HepG2 (cell line): ENCODE measurements around the gene AUNIP. TPM values are rescaled to one million over a fixed set of nuclear protein-coding genes. Genes with fewer than 3 reads are reported as not detected.

Experiments
- CBX5 ChIP-seq: sonication (generic); formaldehyde crosslinking; IDR thresholded peaks from 2 replicates; pipeline ENCODE4 v1.4.0; 2020; ENCODE audit warnings: missing genetic modification reagents, borderline replicate concordance
- DR1 ChIP-seq: sonication (generic); formaldehyde crosslinking; IDR thresholded peaks from 2 replicates; pipeline ENCODE4 v1.8.0; 2021; ENCODE audit warnings: mild to moderate bottlenecking, missing genetic modification reagents, inconsistent platforms
- MTA1 ChIP-seq: sonication (generic); formaldehyde crosslinking; IDR thresholded peaks from 2 replicates; pipeline ENCODE4 v1.4.0; 2020; ENCODE audit warnings: missing genetic modification reagents, mild to moderate bottlenecking, borderline replicate concordance
- NFKB2 ChIP-seq: sonication (generic); formaldehyde crosslinking; IDR thresholded peaks from 2 replicates; pipeline ENCODE4 v1.4.0; 2020; ENCODE audit warnings: missing genetic modification reagents, borderline replicate concordance
- SMAD1 ChIP-seq: sonication (generic); formaldehyde crosslinking; IDR thresholded peaks from 2 replicates; pipeline ENCODE4 v1.4.0; 2020; ENCODE audit warnings: missing genetic modification reagents, low read depth, mild to moderate bottlenecking, borderline replicate concordance
- SRSF1 ChIP-seq: fragments of 200-400 bp; formaldehyde crosslinking; optimal IDR thresholded peaks from 2 replicates; pipeline ENCODE3; 2017; ENCODE audit warnings: mild to moderate bottlenecking, low read depth, low read length, moderate library complexity
- ZFP1 ChIP-seq: IDR thresholded peaks from 2 replicates; pipeline ENCODE4 v1.6.1; 2016
- ZNF292 ChIP-seq: sonication (generic); formaldehyde crosslinking; IDR thresholded peaks from 2 replicates; pipeline ENCODE4 v1.8.1; 2022; ENCODE audit warnings: mild to moderate bottlenecking, low read depth, missing genetic modification reagents, borderline replicate concordance
- ZNF33A ChIP-seq: sonication (generic); formaldehyde crosslinking; IDR thresholded peaks from 2 replicates; pipeline ENCODE4 v1.5.1; 2020; ENCODE audit warnings: missing genetic modification reagents, mild to moderate bottlenecking, moderate library complexity, borderline replicate concordance
- ZNF501 ChIP-seq: sonication (generic); formaldehyde crosslinking; IDR thresholded peaks from 2 replicates; pipeline ENCODE4 v1.5.1; 2020; ENCODE audit warnings: mild to moderate bottlenecking, moderate library complexity, missing genetic modification reagents
- ZSCAN31 ChIP-seq: sonication (generic); formaldehyde crosslinking; IDR thresholded peaks from 2 replicates; pipeline ENCODE4 v1.5.0; 2020; ENCODE audit warnings: low read depth, mild to moderate bottlenecking, missing genetic modification reagents
- polyA plus RNA-seq, 8 experiments: library from polyadenylated mRNA; depleted of rRNA in 3 of 8; stranded (reverse) in 7 of 8; unstranded in 1 of 8; fragments of >200 nt; fragmentation: Illumina TruSeq in 4 of 8; extraction: Trizol in 4 of 8; gene quantifications; 2 replicates each; pipeline versions ENCODE4 v1.2.1 to v1.2.3, GENCODE V29; 2011 to 2016; ENCODE audit warnings: low read depth in 4 of 8, missing spikeins in 1 of 8, mixed read lengths in 1 of 8; ENCODE audit not compliant: insufficient read depth in 1 of 8
- total RNA-seq, 5 experiments: library from RNA; depleted of rRNA; stranded (reverse); fragments of >200 nt; fragmentation: Illumina TruSeq; extraction: Trizol; gene quantifications; 2 replicates each; pipeline ENCODE4 v1.2.3, GENCODE V29; 2016; ENCODE audit warnings: low read depth in 1 of 5
- TF ChIP-seq, protein P1 (sequence below): sonication (generic); formaldehyde crosslinking; IDR thresholded peaks from 2 replicates; pipeline ENCODE4 v1.4.0; 2020; ENCODE audit warnings: mild to moderate bottlenecking, missing genetic modification reagents
- TF ChIP-seq, protein P2 (sequence below): sonication (generic); formaldehyde crosslinking; IDR thresholded peaks from 2 replicates; pipeline ENCODE4 v1.4.0; 2020; ENCODE audit warnings: missing genetic modification reagents
- TF ChIP-seq, protein P3 (sequence below): IDR thresholded peaks from 2 replicates; pipeline ENCODE4 v1.6.1; 2018; ENCODE audit warnings: missing genetic modification reagents, mild to moderate bottlenecking, missing compliant biosample characterization
- TF ChIP-seq, protein P4 (sequence below): sonication (generic); IDR thresholded peaks from 2 replicates; pipeline ENCODE4 v1.6.1; 2016; ENCODE audit warnings: low read depth, borderline replicate concordance
- TF ChIP-seq, protein P5 (sequence below): sonication (generic); formaldehyde crosslinking; IDR thresholded peaks from 2 replicates; pipeline ENCODE4 v1.8.1; 2023; ENCODE audit warnings: mild to moderate bottlenecking, missing genetic modification reagents

AUNIP gene
- total and polyA plus RNA-seq, 2 of the 13 experiments (the other 11 are each of a cell fraction or from before 2014, with no cell fraction given), result 3.8 to 12.3 TPM

DNA sequence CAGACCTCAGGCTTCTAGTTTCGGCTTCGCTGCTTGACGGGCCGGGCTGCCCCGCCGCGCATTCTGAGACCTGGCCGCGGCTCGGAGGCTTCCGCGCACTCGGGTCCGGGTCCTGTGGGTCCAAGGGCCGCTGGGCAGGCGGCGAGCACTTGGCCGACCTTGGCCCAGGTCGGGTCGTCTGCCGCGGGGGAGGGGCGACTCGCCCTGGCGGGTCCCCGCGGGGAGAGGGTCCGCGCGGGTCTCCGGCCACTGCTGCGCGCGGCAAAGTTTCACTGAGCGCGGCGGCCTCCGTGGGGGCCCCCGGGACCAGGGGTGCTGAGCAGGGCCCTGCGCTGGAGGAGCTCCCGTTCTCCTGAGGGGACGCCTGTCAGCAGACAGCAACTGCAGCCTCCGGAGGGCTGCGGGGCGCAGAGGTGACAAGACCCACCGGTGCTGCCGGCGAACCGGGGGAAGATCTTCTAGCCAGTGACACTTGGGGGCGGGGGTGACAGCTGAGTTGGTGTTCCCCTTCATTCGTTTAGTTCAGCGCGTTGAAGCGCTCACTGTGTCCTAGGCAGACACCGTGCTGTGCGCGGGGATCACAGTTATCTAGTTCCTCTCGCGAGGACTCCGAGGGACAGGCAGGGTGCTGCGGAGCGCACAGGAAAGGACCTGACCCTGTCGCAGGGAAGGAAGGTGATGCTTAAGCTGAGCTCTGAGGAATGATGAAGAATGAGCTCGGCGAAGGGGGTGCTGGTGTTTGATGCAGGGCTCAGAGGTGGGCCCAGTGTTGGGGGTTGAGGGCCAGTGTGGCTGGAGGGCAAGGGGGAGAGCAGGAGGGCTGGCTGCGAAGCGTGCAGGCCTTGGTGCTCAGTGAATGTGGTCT, 38.8 kb downstream of the AUNIP start (continued):
- TF ChIP-seq, protein P1, sequence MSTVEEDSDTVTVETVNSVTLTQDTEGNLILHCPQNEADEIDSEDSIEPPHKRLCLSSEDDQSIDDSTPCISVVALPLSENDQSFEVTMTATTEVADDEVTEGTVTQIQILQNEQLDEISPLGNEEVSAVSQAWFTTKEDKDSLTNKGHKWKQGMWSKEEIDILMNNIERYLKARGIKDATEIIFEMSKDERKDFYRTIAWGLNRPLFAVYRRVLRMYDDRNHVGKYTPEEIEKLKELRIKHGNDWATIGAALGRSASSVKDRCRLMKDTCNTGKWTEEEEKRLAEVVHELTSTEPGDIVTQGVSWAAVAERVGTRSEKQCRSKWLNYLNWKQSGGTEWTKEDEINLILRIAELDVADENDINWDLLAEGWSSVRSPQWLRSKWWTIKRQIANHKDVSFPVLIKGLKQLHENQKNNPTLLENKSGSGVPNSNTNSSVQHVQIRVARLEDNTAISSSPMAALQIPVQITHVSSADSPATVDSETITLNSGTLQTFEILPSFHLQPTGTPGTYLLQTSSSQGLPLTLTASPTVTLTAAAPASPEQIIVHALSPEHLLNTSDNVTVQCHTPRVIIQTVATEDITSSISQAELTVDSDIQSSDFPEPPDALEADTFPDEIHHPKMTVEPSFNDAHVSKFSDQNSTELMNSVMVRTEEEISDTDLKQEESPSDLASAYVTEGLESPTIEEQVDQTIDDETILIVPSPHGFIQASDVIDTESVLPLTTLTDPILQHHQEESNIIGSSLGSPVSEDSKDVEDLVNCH, result no peak
- TF ChIP-seq NFKB2 (no peak), ZNF501 (peak; percentile 68; the same call in 1 of the 2 replicates), ZNF292 (CRISPR knock-in tag) (0 out of 2 replicates have a peak, but pooled peaks have one; percentile 20), MTA1 (no peak), SMAD1 (CRISPR knock-in tag) (no peak), CBX5 (CRISPR knock-in tag) (no peak), ZFP1 (CRISPR knock-in tag) (no peak), ZSCAN31 (CRISPR knock-in tag) (0 out of 2 replicates have a peak, but pooled peaks have one; percentile 28), SRSF1 (no peak), ZNF33A (0 out of 2 replicates have a peak, but pooled peaks have one; percentile 8), DR1 (CRISPR knock-in tag) (no peak; the same call in 1 of the 2 replicates)
- TF ChIP-seq, protein P2, sequence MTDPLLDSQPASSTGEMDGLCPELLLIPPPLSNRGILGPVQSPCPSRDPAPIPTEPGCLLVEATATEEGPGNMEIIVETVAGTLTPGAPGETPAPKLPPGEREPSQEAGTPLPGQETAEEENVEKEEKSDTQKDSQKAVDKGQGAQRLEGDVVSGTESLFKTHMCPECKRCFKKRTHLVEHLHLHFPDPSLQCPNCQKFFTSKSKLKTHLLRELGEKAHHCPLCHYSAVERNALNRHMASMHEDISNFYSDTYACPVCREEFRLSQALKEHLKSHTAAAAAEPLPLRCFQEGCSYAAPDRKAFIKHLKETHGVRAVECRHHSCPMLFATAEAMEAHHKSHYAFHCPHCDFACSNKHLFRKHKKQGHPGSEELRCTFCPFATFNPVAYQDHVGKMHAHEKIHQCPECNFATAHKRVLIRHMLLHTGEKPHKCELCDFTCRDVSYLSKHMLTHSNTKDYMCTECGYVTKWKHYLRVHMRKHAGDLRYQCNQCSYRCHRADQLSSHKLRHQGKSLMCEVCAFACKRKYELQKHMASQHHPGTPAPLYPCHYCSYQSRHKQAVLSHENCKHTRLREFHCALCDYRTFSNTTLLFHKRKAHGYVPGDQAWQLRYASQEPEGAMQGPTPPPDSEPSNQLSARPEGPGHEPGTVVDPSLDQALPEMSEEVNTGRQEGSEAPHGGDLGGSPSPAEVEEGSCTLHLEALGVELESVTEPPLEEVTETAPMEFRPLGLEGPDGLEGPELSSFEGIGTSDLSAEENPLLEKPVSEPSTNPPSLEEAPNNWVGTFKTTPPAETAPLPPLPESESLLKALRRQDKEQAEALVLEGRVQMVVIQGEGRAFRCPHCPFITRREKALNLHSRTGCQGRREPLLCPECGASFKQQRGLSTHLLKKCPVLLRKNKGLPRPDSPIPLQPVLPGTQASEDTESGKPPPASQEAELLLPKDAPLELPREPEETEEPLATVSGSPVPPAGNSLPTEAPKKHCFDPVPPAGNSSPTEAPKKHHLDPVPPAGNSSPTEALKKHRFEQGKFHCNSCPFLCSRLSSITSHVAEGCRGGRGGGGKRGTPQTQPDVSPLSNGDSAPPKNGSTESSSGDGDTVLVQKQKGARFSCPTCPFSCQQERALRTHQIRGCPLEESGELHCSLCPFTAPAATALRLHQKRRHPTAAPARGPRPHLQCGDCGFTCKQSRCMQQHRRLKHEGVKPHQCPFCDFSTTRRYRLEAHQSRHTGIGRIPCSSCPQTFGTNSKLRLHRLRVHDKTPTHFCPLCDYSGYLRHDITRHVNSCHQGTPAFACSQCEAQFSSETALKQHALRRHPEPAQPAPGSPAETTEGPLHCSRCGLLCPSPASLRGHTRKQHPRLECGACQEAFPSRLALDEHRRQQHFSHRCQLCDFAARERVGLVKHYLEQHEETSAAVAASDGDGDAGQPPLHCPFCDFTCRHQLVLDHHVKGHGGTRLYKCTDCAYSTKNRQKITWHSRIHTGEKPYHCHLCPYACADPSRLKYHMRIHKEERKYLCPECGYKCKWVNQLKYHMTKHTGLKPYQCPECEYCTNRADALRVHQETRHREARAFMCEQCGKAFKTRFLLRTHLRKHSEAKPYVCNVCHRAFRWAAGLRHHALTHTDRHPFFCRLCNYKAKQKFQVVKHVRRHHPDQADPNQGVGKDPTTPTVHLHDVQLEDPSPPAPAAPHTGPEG, result no peak
- TF ChIP-seq, protein P3, sequence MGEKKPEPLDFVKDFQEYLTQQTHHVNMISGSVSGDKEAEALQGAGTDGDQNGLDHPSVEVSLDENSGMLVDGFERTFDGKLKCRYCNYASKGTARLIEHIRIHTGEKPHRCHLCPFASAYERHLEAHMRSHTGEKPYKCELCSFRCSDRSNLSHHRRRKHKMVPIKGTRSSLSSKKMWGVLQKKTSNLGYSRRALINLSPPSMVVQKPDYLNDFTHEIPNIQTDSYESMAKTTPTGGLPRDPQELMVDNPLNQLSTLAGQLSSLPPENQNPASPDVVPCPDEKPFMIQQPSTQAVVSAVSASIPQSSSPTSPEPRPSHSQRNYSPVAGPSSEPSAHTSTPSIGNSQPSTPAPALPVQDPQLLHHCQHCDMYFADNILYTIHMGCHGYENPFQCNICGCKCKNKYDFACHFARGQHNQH (CRISPR knock-in tag), result no peak
- TF ChIP-seq, protein P4, sequence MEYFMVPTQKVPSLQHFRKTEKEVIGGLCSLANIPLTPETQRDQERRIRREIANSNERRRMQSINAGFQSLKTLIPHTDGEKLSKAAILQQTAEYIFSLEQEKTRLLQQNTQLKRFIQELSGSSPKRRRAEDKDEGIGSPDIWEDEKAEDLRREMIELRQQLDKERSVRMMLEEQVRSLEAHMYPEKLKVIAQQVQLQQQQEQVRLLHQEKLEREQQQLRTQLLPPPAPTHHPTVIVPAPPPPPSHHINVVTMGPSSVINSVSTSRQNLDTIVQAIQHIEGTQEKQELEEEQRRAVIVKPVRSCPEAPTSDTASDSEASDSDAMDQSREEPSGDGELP, result no peak
- TF ChIP-seq, protein P5, sequence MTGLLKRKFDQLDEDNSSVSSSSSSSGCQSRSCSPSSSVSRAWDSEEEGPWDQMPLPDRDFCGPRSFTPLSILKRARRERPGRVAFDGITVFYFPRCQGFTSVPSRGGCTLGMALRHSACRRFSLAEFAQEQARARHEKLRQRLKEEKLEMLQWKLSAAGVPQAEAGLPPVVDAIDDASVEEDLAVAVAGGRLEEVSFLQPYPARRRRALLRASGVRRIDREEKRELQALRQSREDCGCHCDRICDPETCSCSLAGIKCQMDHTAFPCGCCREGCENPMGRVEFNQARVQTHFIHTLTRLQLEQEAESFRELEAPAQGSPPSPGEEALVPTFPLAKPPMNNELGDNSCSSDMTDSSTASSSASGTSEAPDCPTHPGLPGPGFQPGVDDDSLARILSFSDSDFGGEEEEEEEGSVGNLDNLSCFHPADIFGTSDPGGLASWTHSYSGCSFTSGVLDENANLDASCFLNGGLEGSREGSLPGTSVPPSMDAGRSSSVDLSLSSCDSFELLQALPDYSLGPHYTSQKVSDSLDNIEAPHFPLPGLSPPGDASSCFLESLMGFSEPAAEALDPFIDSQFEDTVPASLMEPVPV (CRISPR knock-in tag), result peak; percentile 59
